GM19438 (cell line): ENCODE data around the gene CYP2S1.
"Not testable (repeated sequence)": the region's sequence is repeated elsewhere in the genome, so short reads cannot be mapped to it uniquely, and the experiment has no call there.

Experiments used
- ATAC-seq: cut with Tn5 transposase; IDR thresholded peaks from one replicate; pipeline ENCODE4 v1.9.1; 2021; ENCODE audit warnings: low read depth; ENCODE audit not compliant: unreplicated experiment

The CYP2S1 gene, protein sequence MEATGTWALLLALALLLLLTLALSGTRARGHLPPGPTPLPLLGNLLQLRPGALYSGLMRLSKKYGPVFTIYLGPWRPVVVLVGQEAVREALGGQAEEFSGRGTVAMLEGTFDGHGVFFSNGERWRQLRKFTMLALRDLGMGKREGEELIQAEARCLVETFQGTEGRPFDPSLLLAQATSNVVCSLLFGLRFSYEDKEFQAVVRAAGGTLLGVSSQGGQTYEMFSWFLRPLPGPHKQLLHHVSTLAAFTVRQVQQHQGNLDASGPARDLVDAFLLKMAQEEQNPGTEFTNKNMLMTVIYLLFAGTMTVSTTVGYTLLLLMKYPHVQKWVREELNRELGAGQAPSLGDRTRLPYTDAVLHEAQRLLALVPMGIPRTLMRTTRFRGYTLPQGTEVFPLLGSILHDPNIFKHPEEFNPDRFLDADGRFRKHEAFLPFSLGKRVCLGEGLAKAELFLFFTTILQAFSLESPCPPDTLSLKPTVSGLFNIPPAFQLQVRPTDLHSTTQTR

DNA sequence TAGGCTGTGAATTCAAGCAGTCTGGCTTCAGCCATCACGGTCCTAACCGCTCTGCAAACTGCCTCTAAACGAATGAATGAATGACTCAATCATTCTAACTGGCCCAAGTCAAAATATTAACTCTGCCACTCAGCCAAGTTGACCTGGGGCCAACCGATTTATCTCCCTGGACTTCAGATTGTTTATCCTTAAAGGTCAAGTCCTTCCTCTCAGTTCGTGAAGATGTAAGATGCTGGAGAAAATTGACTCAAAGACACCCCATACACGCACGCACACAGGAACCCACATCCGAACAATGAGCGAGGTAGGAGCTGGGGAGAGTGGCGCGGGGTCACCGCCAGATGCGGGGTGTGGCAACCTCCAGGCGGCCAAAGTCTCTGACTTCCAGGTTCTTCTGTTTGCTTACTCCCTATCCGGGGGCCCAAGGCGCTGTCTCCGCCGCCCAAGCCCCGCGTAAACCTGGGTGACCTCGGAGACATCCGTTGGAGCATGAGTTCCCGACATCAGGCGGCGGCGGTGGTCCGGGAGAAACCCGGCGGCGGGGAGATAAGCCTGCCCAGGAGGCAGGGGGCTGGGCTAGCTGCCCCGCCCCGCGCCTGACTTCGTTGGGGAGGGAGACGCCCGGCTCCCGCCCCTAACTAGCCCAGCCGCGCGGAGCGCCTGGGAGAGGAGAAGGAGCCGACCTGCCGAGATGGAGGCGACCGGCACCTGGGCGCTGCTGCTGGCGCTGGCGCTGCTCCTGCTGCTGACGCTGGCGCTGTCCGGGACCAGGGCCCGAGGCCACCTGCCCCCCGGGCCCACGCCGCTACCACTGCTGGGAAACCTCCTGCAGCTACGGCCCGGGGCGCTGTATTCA lies at the start of gene CYP2S1:
CYP2S1 (plus strand) TSS at position 646 of the 856 bp plus-strand sequence; CDS start at position 692, 46 bp downstream.
- no peak for ATAC-seq

DNA sequence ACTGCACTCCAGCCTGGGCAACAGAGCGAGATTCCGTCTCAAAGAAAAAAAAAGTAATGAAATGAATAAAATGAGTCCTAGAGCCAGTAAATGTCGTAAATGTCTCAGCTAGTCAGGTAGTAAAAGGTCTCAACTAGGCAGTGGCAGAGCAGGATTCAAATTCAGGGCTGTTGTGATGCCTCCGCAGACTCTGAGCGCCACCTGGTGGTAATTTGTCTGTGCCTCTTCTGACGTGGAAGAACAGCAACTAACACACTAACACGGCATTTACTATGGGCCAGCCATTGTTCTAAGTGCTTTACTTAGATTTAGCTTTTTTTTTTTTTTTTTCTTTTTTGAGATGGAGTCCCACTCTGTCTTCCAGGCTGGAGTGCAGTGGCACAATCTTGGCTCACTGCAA lies 48.6 kb upstream of the CYP2S1 start:
- ATAC-seq, result no peak

DNA sequence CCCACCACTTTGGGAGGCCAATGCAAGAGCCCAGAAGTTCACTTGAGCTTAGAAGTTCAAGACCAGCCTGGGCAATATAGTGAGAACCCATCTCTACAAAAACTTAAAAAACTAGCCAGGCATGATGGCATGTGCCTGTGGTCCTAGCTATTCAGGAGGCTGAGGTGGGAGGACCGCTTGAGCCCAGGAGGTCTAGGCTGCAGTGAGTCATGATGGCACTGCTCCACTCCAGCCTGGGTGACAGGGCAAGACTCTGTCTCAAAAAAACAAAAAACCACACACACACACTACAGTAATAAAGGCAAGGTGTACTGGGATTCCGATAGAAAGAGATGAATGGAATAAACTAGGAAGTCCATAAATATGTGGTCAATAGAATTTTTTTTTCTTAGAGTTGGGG lies 43.2 kb upstream of the CYP2S1 start:
- ATAC-seq, result no peak

DNA sequence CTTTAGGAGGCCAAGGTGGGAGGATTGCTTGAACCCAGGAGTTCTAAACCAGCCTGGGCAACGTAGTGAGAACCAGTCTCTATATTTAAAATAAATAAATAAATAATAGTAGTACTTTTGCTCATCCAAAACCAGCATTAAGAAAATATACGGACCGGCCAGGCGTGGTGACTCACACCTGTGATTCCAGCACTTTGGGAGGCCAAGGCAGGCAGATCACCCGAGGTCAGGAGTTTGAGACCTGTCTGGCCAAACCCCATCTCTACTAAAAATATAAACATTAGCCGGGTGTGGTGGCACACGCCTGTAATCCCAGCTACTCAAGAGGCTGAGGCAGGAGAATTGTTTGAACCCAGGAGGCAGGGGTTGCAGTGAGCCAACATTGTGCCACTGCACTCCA lies 42.0 kb upstream of the CYP2S1 start:
- not testable (repeated sequence) for ATAC-seq

DNA sequence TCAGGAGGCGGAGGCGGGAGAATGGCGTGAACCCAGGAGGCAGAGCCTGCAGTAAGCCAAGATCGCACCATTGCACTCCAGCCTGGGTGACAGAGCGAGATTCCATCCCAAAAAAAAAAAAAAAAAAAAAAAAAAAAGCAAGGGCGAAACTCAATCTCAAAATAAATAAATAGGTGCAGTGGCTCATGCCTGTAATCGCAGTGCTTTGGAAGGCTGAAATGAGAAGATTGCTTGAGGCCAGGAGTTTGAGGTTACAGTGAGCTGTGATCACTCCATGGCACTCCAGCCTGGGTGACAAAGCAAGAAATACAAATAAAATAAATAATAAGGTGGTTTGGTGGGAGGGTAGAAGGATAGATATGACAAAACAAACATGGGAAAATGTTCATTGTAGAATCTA lies 39.0 kb upstream of the CYP2S1 start:
- ATAC-seq, result no peak

DNA sequence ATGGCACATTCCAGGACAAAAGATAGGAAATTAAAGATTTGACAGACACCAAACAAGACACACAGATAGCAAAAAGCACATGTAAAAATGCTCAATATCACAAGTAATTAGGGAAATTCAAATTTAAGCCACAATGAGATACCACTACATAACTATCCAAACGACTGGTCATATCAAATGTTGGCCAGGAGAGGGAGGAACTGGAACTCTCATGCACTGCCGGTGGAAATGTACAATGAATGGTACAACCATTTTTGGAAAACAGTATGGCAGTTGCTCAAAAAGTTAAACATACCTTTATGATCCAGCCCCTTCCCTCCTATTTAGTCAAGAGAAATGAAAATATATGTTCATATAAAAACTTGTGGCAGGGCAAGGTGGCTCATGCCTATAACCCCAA lies 36.8 kb upstream of the CYP2S1 start:
- no peak for ATAC-seq

DNA sequence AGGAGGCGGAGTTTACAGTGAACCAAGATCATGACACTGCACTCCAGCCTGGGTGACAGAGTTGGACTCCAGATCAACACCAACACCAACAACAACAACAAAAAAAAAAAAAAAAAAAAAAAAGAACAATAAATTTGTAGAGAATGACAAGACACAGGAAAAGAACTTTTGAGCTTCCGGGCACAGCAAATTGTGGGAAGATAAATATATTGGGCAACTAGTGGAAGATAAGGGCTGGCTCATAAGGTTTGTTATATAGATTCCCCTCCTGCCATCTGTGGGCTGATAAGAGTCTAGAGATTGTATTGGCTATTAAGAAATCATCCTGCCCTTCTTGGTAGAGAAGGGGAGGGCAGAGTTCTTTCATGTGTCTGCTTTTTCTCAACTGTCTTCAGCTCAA lies 33.1 kb upstream of the CYP2S1 start:
- no peak for ATAC-seq

DNA sequence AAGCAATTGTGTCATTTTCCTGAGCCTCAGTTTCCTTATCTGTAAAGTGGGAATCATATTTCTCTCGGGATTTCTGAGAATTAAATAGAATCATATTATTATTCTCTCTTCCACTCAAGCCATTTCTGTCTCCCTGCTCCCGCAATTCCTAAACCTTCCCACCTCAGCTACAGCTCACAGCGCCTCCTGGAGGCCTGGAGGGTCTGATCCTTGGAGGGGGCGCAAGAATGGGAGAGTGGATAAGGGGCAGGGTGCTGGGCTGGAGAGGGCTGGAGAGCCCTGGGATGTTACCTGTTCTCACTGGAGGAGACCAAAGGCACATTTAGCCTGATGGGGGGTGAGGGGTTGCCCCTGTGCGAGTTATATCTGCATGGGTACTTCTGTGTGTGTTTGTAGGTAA lies 31.1 kb upstream of the CYP2S1 start:
- ATAC-seq, result no peak

DNA sequence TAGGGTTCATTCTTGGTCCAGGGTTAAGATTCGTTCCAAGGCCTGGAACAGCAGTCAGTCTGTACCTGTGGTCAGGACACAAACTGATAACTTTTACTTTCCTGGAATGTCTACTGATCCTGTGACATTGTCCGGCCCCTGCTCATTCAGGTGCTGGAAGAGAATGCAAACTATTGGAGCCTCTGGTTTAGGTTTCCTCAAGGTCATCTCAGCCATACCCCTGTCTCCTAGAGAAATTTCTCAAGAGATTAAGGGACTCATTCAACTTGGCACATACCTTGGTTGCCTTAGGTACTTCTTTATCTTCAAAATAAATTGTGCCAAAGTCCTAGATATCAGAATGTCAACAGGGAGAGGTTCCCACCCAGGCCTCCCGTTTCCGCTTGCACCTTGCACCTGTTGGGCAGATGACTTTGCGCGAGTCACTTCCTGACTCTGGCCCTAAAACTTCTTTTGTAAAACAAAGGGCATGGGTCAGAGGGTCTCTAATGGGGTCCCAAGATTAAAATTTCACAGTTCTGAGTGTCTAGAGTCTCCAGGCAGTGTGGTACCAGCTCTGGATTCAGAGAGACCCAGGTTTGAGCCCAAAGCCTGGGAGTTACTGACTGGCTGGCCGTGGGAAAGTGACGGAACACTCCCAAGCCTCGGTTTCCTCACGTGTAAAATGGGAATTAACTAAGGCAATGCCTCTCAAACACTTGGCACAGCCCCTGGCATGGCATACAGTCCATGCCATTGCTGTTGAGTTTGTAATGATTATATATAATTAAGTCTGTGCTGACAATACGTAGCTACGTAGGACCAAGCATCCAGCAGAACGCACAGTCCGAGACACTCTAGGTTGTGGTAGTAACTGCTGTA lies 25.8 kb upstream of the CYP2S1 start:
- no peak for ATAC-seq

DNA sequence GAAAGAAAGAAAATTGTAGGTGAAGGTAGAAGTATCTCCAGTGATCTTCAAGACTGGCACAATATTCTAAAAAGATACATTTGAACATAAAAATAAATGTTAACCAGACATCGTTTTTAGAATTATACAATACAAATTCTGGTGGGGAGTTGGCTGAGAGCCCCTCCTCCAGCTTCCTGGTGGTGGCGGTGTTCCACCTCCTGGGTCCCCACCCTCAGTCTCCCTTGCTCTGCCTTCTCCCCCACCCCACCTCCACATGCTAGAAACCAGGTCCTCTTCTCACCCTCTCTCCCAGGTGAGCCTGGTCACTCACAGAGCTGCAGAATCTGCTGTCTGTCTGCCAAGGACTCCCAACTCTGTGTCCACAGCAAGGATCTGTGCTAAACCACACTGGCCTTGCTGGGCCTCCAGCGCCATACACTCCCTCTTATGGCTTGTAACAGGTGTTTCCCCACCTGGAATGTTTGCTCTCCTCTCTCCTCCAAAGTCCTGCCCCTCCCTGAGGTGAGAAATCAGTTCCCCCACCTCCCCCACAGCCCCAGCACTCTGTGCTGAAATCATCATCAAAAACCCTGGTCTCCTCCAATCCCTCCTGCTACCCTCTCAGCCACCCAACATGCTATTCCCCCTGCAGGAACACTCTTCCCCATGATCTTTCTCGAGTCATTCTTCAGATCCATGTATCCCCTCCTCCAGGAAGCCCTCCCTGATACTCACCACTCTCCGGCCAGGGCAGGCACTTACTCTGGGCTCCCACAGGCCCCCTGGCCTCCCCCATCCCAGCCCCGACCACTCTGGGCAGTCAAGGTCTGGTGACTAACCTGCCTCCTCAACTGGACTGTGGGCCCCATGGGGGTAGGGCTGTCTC lies 20.5 kb upstream of the CYP2S1 start:
- no peak for ATAC-seq

DNA sequence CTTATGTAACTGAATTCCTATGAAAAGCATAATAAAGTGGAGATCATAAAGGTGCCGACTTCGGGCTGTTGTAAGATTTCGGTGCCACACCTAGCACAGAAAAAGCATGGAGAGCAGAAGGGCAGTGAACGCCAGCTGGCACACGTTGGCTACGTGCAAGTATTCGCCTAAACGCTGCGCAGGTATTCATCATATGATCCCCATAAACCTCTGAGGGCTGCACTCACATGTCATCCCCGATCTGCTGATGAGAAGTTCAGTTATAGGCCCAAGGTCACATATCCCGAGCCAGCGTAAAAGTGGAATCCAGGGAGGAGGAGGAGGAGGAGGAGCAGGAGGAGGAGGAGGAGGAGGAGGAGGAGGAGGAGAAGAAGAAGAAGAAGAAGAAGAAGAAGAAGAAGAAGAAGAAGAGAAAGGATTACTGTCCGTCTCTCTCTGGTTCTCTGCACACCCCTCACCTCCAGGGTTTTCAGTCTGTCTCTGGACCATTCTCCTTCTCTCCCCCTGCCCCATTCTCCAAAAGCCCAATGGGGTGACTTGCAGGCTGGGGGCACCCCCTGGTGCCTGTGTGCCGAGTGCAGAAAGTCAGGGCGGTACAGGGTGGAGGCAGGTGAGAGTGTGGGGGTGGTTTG lies 18.6 kb upstream of the CYP2S1 start:
- ATAC-seq, result no peak

DNA sequence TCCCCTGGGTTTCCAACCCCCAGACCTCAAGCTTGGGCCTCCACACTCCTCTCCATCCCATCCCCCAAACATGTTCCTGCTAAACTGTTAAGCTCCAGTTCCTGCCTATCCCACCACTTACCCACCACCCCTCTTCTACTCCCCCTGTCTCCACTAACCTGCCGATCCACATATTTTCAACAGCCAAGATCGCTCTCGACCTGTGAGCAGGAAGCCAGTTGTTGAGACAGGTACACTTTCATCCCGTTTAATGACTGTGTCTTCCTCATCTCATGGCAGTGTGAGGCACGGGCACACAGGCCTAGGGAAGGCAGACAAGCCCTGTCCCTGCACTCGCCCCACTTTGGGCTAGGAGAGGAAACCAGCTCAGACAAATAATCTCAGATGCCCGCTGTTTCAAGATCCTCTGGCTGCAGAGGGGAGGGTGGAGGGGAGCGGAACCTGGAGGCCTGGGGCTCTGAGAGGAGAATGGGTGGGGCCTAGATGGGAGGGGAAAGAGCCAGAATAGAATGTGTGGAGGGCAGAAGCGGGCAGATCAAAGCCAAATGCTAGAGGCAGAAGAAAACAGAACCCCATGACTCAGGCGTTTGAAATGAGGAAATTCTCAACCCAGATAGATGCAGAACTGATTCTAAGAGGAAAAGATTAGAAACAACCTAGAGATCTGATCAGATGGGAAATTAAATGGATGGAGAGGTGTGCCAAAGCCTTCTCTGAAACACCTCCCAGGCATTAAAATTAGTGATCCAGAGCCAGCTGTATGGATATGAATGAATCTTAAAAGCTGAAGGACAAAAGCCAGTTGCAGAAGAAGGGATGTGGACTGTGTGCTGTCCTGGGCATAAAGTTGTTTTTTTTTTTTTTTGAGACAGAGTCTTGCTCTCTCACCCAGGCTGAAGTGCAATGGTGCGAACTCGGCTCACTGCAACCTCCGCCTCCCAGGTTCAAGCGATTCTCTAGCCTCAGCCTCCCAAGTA lies 16.9 kb upstream of the CYP2S1 start:
- ATAC-seq, result no peak

DNA sequence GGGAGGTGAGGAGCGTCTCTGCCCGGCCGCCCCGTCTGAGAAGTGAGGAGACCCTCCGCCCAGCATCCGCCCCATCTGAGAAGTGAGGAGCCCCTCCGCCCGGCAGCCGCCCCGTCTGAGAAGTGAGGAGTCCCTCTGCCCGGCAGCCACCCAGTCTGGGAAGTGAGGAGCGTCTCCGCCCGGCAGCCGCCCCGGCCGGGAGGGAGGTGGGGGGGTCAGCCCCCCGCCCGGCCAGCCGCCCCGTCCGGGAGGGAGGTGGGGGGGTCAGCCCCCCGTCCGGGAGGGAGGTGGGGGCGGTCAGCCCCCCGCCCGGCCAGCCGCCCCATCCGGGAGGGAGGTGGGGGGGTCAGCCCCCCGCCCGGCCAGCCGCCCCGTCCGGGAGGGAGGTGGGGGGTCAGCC lies 12.8 kb upstream of the CYP2S1 start:
- ATAC-seq, result not testable (repeated sequence)

DNA sequence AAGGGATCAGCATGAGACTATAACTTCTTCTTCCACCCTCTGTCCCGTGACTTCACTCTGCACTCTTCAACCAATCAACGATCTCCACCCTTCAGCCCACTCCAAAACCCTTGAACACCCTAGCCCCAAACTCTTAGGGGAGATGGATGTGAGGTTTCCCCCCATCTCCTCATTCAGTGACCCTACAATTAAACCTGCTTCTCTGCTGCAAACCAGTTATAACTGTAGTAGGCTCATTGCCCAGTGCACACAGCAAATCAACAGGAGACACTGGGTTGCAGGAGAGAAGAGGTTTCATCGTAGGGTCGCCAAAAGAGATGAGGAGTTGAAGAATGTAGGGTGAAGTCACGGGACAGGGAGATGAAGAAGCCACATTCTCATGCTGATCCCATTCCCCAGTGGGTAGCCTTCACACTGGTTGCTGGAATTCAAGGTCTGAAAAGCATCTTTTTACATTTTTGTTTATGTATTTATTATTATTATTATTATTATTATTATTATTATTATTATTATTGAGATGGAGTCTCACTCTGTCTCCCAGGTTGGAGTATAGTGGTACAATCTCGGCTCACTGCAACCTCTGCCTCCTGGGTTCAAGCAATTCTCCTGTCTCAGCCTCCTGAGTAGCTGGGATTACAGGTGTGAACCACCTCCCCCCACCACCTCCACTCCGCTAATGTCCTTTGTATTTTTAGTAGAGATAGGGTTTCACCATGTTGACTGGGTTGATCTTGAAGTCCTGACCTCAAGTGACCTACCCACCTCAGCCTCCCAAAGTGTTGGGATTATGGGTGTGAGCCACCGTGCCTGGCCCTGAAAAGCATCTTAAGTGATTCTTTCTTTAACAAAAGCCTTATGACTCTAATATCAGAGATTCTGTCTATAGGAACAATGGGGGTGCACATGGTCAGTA lies 5.8 kb upstream of the CYP2S1 start:
- ATAC-seq, result no peak

DNA sequence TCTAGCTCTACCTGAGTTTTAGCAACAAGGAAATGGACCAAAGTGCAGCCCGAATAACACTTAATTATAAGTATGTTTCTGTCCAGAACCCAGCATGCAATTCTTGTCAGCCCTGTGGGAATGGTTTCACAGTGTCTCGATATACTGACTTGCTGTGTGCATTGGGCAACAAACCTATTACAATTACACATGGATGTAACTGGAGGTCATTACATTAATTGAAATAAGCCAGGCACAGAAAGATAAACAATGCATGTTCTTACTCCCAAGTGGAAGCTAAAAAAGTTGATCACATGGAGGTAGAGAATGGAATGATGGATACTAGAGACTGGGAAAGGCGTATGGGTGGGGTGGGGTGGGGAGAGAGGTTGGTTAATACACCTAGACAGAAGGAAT lies 5.1 kb upstream of the CYP2S1 start:
- ATAC-seq, result no peak

DNA sequence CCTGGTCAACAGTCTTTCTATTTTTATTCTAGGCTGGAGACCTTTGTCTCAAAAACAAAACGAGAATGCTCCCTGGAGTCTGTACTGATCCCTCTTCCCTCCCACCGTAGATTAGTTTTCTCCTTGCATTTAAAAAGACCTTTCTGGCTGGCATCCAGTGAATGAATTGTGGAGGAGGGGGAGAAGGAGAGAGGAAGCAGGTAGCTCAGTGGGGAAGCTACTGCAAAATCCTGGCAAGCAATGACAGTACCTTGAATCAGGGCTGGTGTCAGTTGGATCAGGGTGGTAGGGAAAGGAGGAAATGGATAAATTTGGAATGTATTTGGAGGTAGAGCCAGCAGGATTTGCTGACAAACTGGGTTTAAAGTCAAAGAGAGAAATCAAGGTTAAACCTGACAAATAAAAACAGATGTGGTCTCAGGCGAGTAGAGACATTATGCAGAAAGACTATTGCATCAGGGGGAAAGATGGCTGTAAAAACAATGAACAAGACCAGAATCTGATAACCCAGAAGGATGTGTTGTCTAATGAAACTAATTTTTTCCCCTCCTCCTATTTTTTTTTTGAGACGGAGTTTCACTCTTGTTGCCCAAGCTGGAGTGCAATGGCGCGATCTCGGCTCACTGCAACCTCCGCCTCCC lies 3.5 kb upstream of the CYP2S1 start:
- ATAC-seq, result no peak
